Loucy (cell line): ENCODE measurements around the gene RAD54L.

Experiments used
- H2AFZ ChIP-seq: fragments of 200-600 bp; sonication (generic); 2 replicates; pipeline ENCODE4 v1.6.0; 2016; ENCODE audit warnings: antibody characterized with exemption, mild to moderate bottlenecking, low read length, moderate library complexity
- H3F3A ChIP-seq: fragments of 200-600 bp; 2 replicates; pipeline ENCODE4 v1.6.0; 2016; ENCODE audit warnings: antibody characterized with exemption, low read depth, mild to moderate bottlenecking
- H3K27me3 ChIP-seq: fragments of 200-600 bp; sonication (generic); 2 replicates; pipeline ENCODE4 v1.6.1; 2014; ENCODE audit warnings: low read length, mild to moderate bottlenecking; ENCODE audit not compliant: insufficient read depth, poor library complexity, severe bottlenecking
- H3K36me3 ChIP-seq: fragments of 200-600 bp; sonication (generic); 2 replicates; pipeline ENCODE4 v1.6.1; 2016; ENCODE audit warnings: low read length; ENCODE audit not compliant: insufficient read depth
- H3K4me1 ChIP-seq: fragments of 200-600 bp; sonication (generic); 2 replicates; pipeline ENCODE4 v1.5.1; 2014; ENCODE audit warnings: low read length, mild to moderate bottlenecking; ENCODE audit not compliant: insufficient read depth, poor library complexity, severe bottlenecking
- H3K4me2 ChIP-seq: fragments of 200-600 bp; sonication (generic); 2 replicates; pipeline ENCODE4 v1.6.0; 2014; ENCODE audit warnings: antibody characterized with exemption, low read length, low read depth, mild to moderate bottlenecking; ENCODE audit not compliant: poor library complexity, severe bottlenecking
- H3K4me3 ChIP-seq: fragments of 200-600 bp; sonication (generic); 2 replicates; pipeline ENCODE4 v1.5.1; 2014; ENCODE audit warnings: low read length, mild to moderate bottlenecking, mixed read lengths; ENCODE audit not compliant: poor library complexity, severe bottlenecking
- H3K79me2 ChIP-seq: fragments of 200-600 bp; sonication (generic); 2 replicates; pipeline ENCODE4 v1.6.1; 2014; ENCODE audit warnings: low read length; ENCODE audit not compliant: insufficient read depth
- H3K9ac ChIP-seq: fragments of 200-600 bp; sonication (generic); 2 replicates; pipeline ENCODE4 v1.6.0; 2014; ENCODE audit warnings: mild to moderate bottlenecking, low read depth, low read length, moderate library complexity; ENCODE audit not compliant: poor library complexity, severe bottlenecking
- H3K9me2 ChIP-seq: fragments of 200-600 bp; sonication (generic); replicated peaks from 2 replicates; pipeline ENCODE4 v1.6.1; 2016; ENCODE audit warnings: low read depth, low read length, mixed read lengths
- H3K9me3 ChIP-seq: fragments of 200-600 bp; sonication (generic); 2 replicates; pipeline ENCODE4 v1.6.1; 2014; ENCODE audit warnings: mild to moderate bottlenecking, antibody characterized with exemption, low read length, low read depth; ENCODE audit not compliant: insufficient read depth
- H4K20me1 ChIP-seq: fragments of 200-600 bp; sonication (generic); 2 replicates; pipeline ENCODE4 v1.6.0; 2014; ENCODE audit warnings: antibody characterized with exemption, low read length, mild to moderate bottlenecking; ENCODE audit not compliant: insufficient read depth, poor library complexity, severe bottlenecking
- EZH2phosphoT487 ChIP-seq: fragments of 200-600 bp; IDR thresholded peaks from 2 replicates; pipeline ENCODE4 v1.6.1; 2018; ENCODE audit warnings: antibody characterized with exemption, mild to moderate bottlenecking, moderate library complexity, borderline replicate concordance
- TF ChIP-seq, protein P1 (sequence below): fragments of 200-600 bp; sonication (generic); conservative IDR thresholded peaks from 2 replicates; pipeline ENCODE4 v1.5.1; 2014; ENCODE audit warnings: mild to moderate bottlenecking, antibody characterized with exemption, low read length

Gene RAD54L

DNA sequence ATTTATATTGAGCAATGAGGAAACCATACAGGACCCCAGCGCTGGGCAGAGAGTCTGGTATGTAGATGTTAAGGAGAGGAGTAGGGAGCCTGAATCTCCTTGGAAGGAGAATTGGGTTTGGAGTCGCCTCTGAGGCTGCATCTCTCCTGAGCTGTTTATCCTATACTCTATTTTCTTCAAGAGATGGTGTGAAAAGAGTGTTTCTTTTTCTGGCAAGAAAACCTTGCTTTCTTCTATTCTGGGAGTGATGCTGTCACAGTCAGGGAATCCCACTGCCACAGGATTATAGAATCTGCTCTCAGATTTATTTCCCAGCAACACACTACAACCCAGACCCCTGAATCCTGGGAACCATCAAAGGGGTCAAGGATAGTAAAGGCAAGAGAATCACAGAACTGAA is 41.2 kb upstream of the RAD54L start:
- Histone ChIP-seq H4K20me1 (no peaks in the 10 kb centered on the region), H3K9me2 (no peaks in the 10 kb centered on the region), H3K79me2 (no peaks in the 10 kb centered on the region), H3F3A (no peaks in the 10 kb centered on the region), H3K9me3 (no peaks in the 10 kb centered on the region), H3K36me3 (no peaks in the 10 kb centered on the region), H2AFZ (no peak overlapping the region), H3K4me3 (no peak overlapping the region), H3K27me3 (no peaks in the 10 kb centered on the region), H3K4me2 (no peak overlapping the region), H3K9ac (no peak overlapping the region), H3K4me1 (no peaks in the 10 kb centered on the region)
- TF ChIP-seq, protein P1, sequence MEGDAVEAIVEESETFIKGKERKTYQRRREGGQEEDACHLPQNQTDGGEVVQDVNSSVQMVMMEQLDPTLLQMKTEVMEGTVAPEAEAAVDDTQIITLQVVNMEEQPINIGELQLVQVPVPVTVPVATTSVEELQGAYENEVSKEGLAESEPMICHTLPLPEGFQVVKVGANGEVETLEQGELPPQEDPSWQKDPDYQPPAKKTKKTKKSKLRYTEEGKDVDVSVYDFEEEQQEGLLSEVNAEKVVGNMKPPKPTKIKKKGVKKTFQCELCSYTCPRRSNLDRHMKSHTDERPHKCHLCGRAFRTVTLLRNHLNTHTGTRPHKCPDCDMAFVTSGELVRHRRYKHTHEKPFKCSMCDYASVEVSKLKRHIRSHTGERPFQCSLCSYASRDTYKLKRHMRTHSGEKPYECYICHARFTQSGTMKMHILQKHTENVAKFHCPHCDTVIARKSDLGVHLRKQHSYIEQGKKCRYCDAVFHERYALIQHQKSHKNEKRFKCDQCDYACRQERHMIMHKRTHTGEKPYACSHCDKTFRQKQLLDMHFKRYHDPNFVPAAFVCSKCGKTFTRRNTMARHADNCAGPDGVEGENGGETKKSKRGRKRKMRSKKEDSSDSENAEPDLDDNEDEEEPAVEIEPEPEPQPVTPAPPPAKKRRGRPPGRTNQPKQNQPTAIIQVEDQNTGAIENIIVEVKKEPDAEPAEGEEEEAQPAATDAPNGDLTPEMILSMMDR: no peak
- no peak for TF ChIP-seq EZH2phosphoT487

DNA sequence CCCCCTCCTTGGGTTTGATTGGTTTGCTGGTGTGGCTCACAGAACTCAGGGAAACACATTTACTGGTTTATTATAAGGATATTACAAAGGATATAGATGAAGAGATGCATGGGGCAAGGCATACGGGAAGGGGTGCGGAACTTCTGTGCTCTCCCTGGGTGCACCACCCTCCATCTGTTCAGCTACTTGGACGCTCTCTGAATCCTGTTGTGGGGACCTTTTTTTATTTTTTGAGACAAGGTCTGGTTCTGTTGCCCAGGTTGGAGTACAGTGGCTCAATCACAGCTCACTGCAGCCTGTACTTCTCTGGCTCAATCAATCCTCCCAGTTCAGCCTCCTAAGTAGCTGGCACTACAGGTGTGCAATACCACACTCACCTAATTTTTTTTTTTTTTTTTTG is 37.0 kb upstream of the RAD54L start:
- Histone ChIP-seq H3K27me3 (no peaks in the 10 kb centered on the region), H3K36me3 (no peaks in the 10 kb centered on the region), H3K4me2 (no peak overlapping the region), H3K4me1 (no peaks in the 10 kb centered on the region), H4K20me1 (no peaks in the 10 kb centered on the region), H3K9ac (no peak overlapping the region), H3K79me2 (no peaks in the 10 kb centered on the region), H3F3A (no peaks in the 10 kb centered on the region), H3K4me3 (no peak overlapping the region), H3K9me2 (no peaks in the 10 kb centered on the region), H2AFZ (no peak overlapping the region), H3K9me3 (no peaks in the 10 kb centered on the region)
- TF ChIP-seq, protein P1: no peak
- TF ChIP-seq EZH2phosphoT487: no peak

DNA sequence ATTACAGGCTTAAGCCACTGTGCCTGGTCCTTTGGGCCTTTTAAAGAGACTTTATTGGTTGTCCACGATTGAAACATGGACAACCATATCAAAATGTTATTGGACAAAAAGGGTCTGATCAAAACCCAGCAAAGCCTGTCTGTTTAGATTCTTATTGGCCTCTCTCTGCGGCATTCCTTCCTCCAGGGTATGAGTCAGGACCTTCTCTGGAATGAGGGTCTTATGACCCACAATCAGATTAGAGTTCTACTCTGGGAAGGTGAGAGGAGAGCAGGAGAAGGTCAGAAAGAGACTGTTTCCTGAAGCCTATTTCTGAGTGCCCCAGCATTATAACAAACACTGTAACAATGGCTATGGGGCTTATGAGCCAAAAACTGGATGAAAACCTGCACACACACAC is 36.5 kb upstream of the RAD54L start:
- H3F3A ChIP-seq: no peaks in the 10 kb centered on the region
- H3K27me3 ChIP-seq: no peaks in the 10 kb centered on the region
- H3K9me2 ChIP-seq: no peaks in the 10 kb centered on the region
- H3K4me3 ChIP-seq: no peak overlapping the region
- no peak overlapping the region for H2AFZ ChIP-seq
- no peak overlapping the region for H3K4me2 ChIP-seq
- H3K9me3 ChIP-seq: no peaks in the 10 kb centered on the region
- H4K20me1 ChIP-seq: no peaks in the 10 kb centered on the region
- no peaks in the 10 kb centered on the region for H3K4me1 ChIP-seq
- H3K79me2 ChIP-seq: no peaks in the 10 kb centered on the region
- TF ChIP-seq EZH2phosphoT487: no peak
- TF ChIP-seq, protein P1: no peak
- H3K9ac ChIP-seq: no peak overlapping the region
- no peaks in the 10 kb centered on the region for H3K36me3 ChIP-seq
